Psoas muscle (tissue), 8 donors: ENCODE results near the gene TAPBP. TPM values are rescaled to one million over a fixed set of nuclear protein-coding genes. Genes with fewer than 3 reads are reported as not detected.
"Not testable (repeated sequence)": the region's sequence is repeated elsewhere in the genome, so short reads cannot be mapped to it uniquely, and the experiment has no call there.

Experiments
- ATAC-seq, 4 donors: fragments of 200-7000 bp; cut with Tn5 transposase; one replicate each; pipeline ENCODE4 v1.9.1; 2020; ENCODE audit warnings: moderate library complexity in 3 of 4, mild to moderate bottlenecking in 2 of 4
- DNase-seq, 2 donors: peaks; one replicate each; pipeline ENCODE4 v3.0.0-alpha.2; 2020
- H3K27ac ChIP-seq: fragments of 200-600 bp; one replicate; pipeline ENCODE4 v1.8.0; 2022
- H3K27me3 ChIP-seq, 3 donors: fragments of 200-600 bp in 1 of 3; one replicate each; pipeline versions ENCODE4 v1.6.1 to v1.8.0; 2013 to 2022; ENCODE audit warnings: low read length in 2 of 3, mild to moderate bottlenecking in 2 of 3, moderate library complexity in 1 of 3; ENCODE audit not compliant: insufficient read depth in 3 of 3
- H3K36me3 ChIP-seq, 2 donors: fragments of 200-600 bp in 1 of 2; one replicate each; pipeline versions ENCODE4 v1.6.1 to v1.8.0; 2013 to 2022; ENCODE audit warnings: low read depth in 1 of 2, mild to moderate bottlenecking in 1 of 2, moderate library complexity in 1 of 2; ENCODE audit not compliant: insufficient read depth in 1 of 2
- H3K4me1 ChIP-seq: fragments of 200-600 bp; one replicate; pipeline ENCODE4 v1.8.0; 2022
- H3K4me3 ChIP-seq: fragments of 200-600 bp; one replicate; pipeline ENCODE4 v1.8.0; 2022; ENCODE audit warnings: mild to moderate bottlenecking
- H3K9me3 ChIP-seq: fragments of 200-600 bp; one replicate; pipeline ENCODE4 v1.8.0; 2022
- WGBS, 3 donors: extraction: QIAGEN DNeasy Blood & Tissue Kit; methylation state at CpG; one replicate each; pipeline versions ENCODE4 v1.1.6 to v1.1.7; 2013; 5-methylcytosine and 5-hydroxymethylcytosine counted together
- intact Hi-C, 2 donors: fragments of 100-400 bp; cut with DNase I; formaldehyde crosslinking; loops; one replicate each; pipeline versions ENCODE4 v1.11.0 to v1.14.2; 2022
- polyA plus RNA-seq, 3 donors: library from polyadenylated mRNA; stranded (reverse); fragments of 200-250 nt; gene quantifications; one replicate each; pipeline ENCODE4 v1.2.3, GENCODE V29; 2013
- total RNA-seq, 4 donors: library from RNA; stranded (reverse); fragmentation: NEBNext Ultra II Directional in 2 of 4; extraction: Animal tissue kit (Norgen Biotek cat#: 25700) in 2 of 4; gene quantifications; one replicate each; pipeline versions ENCODE4 v1.2.1 to v1.2.4, GENCODE V29; 2021 to 2023
- TF ChIP-seq, protein P1 (sequence below): fragments of 200-600 bp; IDR thresholded peaks from one replicate; pipeline ENCODE4 v1.8.0; 2022; ENCODE audit warnings: antibody characterized with exemption
- donor health status: healthy with polysubstance abuse.
- donor health status: DM: no; HTN: no; CAD: no; lungs with moderate emphysema.
- donor health status: Bipolar disorder and iron deficiency.
- donor health status: healthy.
- donor health status: DM: yes; HTN: yes; CAD: no.
- donor health status: DM: no; HTN: no; CAD: no.
- donor health status: DM: no; HTN: no; CAD: no.
- donor health status: DM: yes; HTN: yes; CAD: no.

TAPBP gene
- total and polyA plus RNA-seq, 7 donors = 7.9 to 37.4 (median 24.4) TPM

DNA sequence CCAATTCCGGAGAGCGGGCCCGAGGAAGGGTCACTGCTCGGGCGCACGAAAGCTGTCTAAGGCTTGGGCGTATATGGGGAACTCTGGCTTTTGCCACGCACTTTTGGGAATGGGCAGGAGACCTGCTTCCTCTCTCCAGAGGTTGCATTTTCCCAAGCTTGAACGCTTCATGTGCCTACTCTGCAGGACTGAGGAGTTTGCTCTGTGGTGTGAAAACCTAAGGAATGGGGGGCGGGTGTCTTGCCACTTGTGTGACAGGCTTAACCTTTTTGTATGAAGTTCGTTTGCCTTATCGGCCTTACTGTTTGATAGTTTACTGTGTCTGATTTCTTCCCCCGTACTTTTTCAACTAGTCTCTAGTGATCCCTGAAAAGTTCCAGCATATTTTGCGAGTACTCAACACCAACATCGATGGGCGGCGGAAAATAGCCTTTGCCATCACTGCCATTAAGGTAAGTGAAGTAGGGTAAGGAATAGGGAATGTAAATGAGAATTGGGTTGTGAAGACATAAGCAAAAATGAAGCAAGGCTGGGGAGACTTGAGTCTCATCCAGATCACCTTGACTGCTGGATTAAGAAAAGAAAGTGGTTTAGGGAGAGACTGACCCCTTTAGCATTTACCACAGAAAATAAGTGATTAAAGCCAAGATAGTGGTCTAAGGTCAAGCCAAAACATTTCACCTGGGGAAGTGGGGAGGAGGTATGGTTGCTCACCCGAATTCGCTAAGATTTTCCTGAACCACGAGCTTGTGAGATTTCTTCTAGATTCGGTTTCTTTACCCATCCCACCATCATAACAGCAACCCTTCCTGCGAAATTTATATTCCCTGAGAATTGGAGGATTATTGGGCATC lies 41.4 kb downstream of the TAPBP start:
- H3K36me3 ChIP-seq = peaks cover 6 to 62% of the 10 kb centered on the region in 2 donors
- peak; percentile 16 to 40 (median 30) for ATAC-seq
- DNase-seq = no peak
- H3K4me3 ChIP-seq = peak overlapping the region; percentile 81
- intact Hi-C loops = loop anchor here in 1 of 2 donors (2.0 to 10.0 kb wide), 2 partner anchors 16 to 132 kb away; partner anchors contain the start of genes PFDN6 and WDR46
- H3K9me3 ChIP-seq = no peaks in the 10 kb centered on the region
- WGBS, 3 donors = 9 to 11% (median 10%) methylated on average over 22 of the region's 22 CpGs
- H3K27ac ChIP-seq = peak overlapping the region; percentile 97
- TF ChIP-seq, protein P1, sequence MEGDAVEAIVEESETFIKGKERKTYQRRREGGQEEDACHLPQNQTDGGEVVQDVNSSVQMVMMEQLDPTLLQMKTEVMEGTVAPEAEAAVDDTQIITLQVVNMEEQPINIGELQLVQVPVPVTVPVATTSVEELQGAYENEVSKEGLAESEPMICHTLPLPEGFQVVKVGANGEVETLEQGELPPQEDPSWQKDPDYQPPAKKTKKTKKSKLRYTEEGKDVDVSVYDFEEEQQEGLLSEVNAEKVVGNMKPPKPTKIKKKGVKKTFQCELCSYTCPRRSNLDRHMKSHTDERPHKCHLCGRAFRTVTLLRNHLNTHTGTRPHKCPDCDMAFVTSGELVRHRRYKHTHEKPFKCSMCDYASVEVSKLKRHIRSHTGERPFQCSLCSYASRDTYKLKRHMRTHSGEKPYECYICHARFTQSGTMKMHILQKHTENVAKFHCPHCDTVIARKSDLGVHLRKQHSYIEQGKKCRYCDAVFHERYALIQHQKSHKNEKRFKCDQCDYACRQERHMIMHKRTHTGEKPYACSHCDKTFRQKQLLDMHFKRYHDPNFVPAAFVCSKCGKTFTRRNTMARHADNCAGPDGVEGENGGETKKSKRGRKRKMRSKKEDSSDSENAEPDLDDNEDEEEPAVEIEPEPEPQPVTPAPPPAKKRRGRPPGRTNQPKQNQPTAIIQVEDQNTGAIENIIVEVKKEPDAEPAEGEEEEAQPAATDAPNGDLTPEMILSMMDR = no peak
- H3K27me3 ChIP-seq = no peaks in the 10 kb centered on the region
- H3K4me1 ChIP-seq = peaks cover 50% of the 10 kb centered on the region

DNA sequence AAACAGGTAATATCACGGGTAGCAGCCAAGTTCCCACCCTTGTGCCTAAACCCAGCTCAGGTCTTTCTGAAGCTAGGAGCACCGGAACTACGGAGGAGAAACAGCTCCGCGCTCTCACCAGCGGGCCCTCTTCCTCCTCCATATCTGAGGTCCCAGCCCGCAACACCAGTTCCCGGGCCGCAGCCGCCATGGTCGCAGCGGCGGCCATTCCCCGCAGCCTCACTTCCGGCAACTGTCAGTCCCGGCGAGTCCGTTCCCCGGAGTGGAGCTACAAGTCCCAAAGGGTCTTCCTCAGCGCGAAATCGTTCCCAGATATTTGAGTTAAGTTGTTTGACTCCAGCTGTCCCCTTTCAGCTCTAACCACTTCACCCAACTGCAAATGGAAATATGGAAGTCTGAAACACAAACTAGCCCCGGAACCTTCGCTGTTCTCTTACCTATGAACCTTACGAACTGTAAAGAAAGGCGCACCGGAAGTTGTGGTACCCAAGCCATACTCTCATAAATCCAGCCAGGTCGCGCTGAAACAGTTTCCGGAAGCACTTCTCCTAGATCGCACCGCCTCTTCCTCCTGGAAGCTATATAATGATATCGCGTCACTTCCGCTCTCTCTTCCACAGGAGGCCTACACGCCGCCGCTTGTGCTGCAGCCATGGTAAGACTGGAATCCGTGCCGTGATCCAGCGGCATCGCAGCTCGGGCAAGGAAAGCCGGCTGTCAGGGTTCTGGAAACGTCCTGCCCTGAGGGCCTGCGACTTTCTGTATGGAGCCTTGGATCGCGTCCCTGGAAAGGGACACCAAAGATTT lies 42.2 kb downstream of the TAPBP start, which contains the start of the genes RPS18 and VPS52:
Gene RPS18, plus strand, starts transcription at position 608 of the 807 bp plus-strand sequence. Its CDS starts 45 bp downstream, at position 653.
Gene VPS52, minus strand, starts transcription at position 409 of the 807 bp plus-strand sequence. Its CDS starts 201 bp downstream, at position 208.
- H3K27ac ChIP-seq = peak within 1 kb of the TSS; percentile 97
- TF ChIP-seq, protein P1 = no peak
- WGBS, 3 donors = 0 to 1% (median 1%) methylated on average over 48 of the region's 48 CpGs
- no peaks in the 10 kb centered on the region for H3K9me3 ChIP-seq
- DNase-seq (peak; percentile 89 to 94), ATAC-seq (peak; percentile 94 to 97 (median 96))
- peaks cover 6 to 71% of the 10 kb centered on the region in 2 donors for H3K36me3 ChIP-seq
- peaks cover 50% of the 10 kb centered on the region for H3K4me1 ChIP-seq
- no peaks in the 10 kb centered on the region for H3K27me3 ChIP-seq
- intact Hi-C loops = loop anchor here in 1 of 2 donors (2.0 to 10.0 kb wide), 2 partner anchors 17 to 133 kb away; partner anchors contain the start of genes PFDN6 and WDR46
- H3K4me3 ChIP-seq = peak within 1 kb of the TSS; percentile 81

DNA sequence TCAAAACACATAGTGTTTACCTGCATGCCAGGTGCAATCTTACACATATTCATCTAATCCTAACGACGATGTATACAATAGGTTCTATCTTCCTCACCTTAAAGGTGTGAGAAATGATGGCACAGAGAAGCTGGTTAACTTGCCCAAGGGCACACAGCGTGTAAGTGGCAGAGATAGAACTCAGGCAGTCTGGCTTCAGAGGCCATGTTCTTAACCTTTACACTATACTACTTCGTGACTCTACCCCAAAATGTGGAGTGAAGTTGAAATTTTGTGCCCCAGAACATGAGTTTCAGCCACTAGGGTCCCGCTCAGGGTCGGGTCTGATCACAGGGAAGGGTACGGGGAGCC lies 42.8 kb downstream of the TAPBP start:
- Histone ChIP-seq H3K4me3 (peak overlapping the region; percentile 81), H3K9me3 (no peaks in the 10 kb centered on the region), H3K27ac (peak overlapping the region; percentile 97), H3K4me1 (peaks cover 45% of the 10 kb centered on the region), H3K27me3 (no peaks in the 10 kb centered on the region), H3K36me3 (peaks cover 2 to 71% of the 10 kb centered on the region in 2 donors)
- ATAC-seq (peak; percentile 27 to 64 (median 36)), DNase-seq (no peak)
- TF ChIP-seq, protein P1 = no peak
- 0 to 1% (median 1%) methylated on average over 7 of the region's 7 CpGs for WGBS, 3 donors
- intact Hi-C loops = loop anchor here in 1 of 2 donors (10.0 kb wide), 1 partner anchor 134 kb away; no protein-coding TSS in a partner anchor

DNA sequence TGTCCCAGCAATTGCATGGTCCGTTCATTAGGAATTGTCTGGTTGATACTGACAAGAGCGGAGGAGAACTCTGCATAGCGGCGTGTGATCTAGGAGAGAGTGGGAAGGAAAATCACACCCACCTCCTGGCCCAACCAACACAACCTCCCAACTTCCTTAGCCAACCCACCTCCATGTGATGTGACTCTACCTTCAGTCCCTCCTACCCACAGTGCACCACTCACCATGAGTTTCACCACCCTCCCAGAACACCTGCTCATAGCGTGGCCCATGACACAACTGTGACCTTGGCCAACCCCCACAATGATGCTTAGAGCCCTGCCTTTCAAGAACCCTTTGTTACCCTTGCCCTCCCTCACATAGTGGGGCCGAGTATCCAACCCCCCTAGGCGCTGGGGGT lies 49.9 kb downstream of the TAPBP start:
- Histone ChIP-seq H3K4me3 (no peak overlapping the region), H3K27ac (no peak overlapping the region), H3K36me3 (peaks cover 14 to 99% of the 10 kb centered on the region in 2 donors), H3K27me3 (no peaks in the 10 kb centered on the region), H3K4me1 (no peaks in the 10 kb centered on the region), H3K9me3 (no peaks in the 10 kb centered on the region)
- ATAC-seq (peak in 3 of 4 donors; percentile 14 to 31 (median 15)), DNase-seq (no peak)
- intact Hi-C loops = no loop called here
- TF ChIP-seq, protein P1 = no peak
- 78 to 83% (median 83%) methylated on average over 7 of the region's 7 CpGs for WGBS, 3 donors

DNA sequence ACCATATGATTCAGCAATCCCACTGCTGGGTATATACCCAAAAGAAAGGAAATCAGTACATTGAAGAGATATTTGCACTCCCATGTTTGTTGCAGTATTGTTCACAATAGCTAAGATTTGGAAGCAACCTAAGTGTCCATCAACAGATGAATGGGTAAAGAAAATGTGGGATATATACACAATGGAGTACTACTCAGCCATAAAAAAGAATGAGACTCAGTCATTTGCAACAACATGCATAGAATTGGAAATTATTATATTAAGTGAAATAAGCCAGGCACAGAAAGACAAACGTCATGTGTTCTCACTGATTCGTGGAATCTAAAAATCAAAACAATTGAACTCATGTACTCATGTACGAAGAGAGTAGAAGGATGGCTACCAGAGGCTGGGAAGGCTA lies 51.4 kb downstream of the TAPBP start:
- 97 to 98% (median 98%) methylated on average over 3 of the region's 3 CpGs for WGBS, 3 donors
- ATAC-seq, intact Hi-C loops: not testable (repeated sequence)

More for the DNA sequence above, 51.4 kb downstream of the TAPBP start:
- H3K27me3 ChIP-seq, H3K4me3 ChIP-seq, H3K27ac ChIP-seq, H3K4me1 ChIP-seq, DNase-seq, H3K9me3 ChIP-seq: not testable (repeated sequence)
- peaks cover 14 to 97% of the 10 kb centered on the region in 2 donors for H3K36me3 ChIP-seq
